Measurements from ENCODE around the gene RAPGEF4. TPM values are rescaled to one million over a fixed set of nuclear protein-coding genes. Genes with fewer than 3 reads are reported as not detected.
A peak's percentile ranks its signal among the peaks of the same experiment; 100 is the strongest.
"Not testable (repeated sequence)": the region's sequence is repeated elsewhere in the genome, so short reads cannot be mapped to it uniquely, and the experiment has no call there.

RAPGEF4 gene
- total and polyA plus RNA-seq, 11 donors: 1.3 to 21.2 (median 10.5) TPM

- Histone ChIP-seq H3K4me1 (peaks cover 0 to 8% (median 0%) of the 10 kb centered on the region in 12 donors), H3K4me3 (no peak overlapping the region), H3K9me3 (no peaks in the 10 kb centered on the region), H3K27ac (no peak overlapping the region), H3K27me3 (no peaks in the 10 kb centered on the region), H3K36me3 (no peaks in the 10 kb centered on the region)
- intact Hi-C loops (cut with DNase I): loop anchor here in 1 of 10 donors (10.0 kb wide), 1 partner anchor 422 kb away; no protein-coding TSS in a partner anchor
- ATAC-seq (no peak), DNase-seq (no peak)
- TF ChIP-seq CTCF (IDR thresholded peaks at IDR 0.05): no peak
- TF ChIP-seq POLR2A (IDR thresholded peaks at IDR 0.05): no peak
Measured at GRCh38 chr2:172792711-172793110, 57.1 kb downstream of the RAPGEF4 start.

- not testable (repeated sequence) for H3K4me3 ChIP-seq, H3K27me3 ChIP-seq, H3K36me3 ChIP-seq, H3K4me1 ChIP-seq, ATAC-seq, DNase-seq, H3K27ac ChIP-seq
- 83 to 100% (median 94%) methylated on average over 1 of the region's 1 CpG for WGBS, 4 donors
- peaks cover 0 to 12% (median 0%) of the 10 kb centered on the region in 12 donors for H3K9me3 ChIP-seq
- intact Hi-C loops (cut with DNase I): loop anchor here in 4 of 10 donors (10.0 kb wide), 3 partner anchors 211 to 411 kb away; no protein-coding TSS in a partner anchor
Measured at GRCh38 chr2:172803308-172803707, 67.7 kb downstream of the RAPGEF4 start.

- Histone ChIP-seq H3K27ac (no peak overlapping the region), H3K27me3 (no peaks in the 10 kb centered on the region), H3K4me3 (no peak overlapping the region), H3K9me3 (peaks cover 0 to 12% (median 0%) of the 10 kb centered on the region in 12 donors), H3K36me3 (no peaks in the 10 kb centered on the region), H3K4me1 (peaks cover 0 to 6% (median 0%) of the 10 kb centered on the region in 12 donors)
- no peak for TF ChIP-seq CTCF (IDR thresholded peaks at IDR 0.05)
- no peak for TF ChIP-seq POLR2A (IDR thresholded peaks at IDR 0.05)
- intact Hi-C loops (cut with DNase I): loop anchor here in 5 of 10 donors (2.0 to 10.0 kb wide), 4 partner anchors 128 to 410 kb away; no protein-coding TSS in a partner anchor
- ATAC-seq (no peak), DNase-seq (no peak)
- WGBS, 4 donors: 78 to 92% (median 87%) methylated on average over 4 of the region's 4 CpGs
Measured at GRCh38 chr2:172804423-172804822, 68.8 kb downstream of the RAPGEF4 start.

- intact Hi-C loops (cut with DNase I): loop anchor here in 9 of 10 donors (1.0 to 10.0 kb wide), 8 partner anchors 61 to 408 kb away; no protein-coding TSS in a partner anchor
- peak in 2 of 4 donors; percentile 34 to 47 for ATAC-seq
Measured at GRCh38 chr2:172806493-172806892, 70.8 kb downstream of the RAPGEF4 start.

More at GRCh38 chr2:172806493-172806892, 70.8 kb downstream of the RAPGEF4 start:
- H3K4me3 ChIP-seq: no peak overlapping the region
- no peak for DNase-seq
- no peak overlapping the region for H3K27ac ChIP-seq
- WGBS, 4 donors: 0 to 4% (median 2%) methylated on average over 2 of the region's 2 CpGs
- no peaks in the 10 kb centered on the region for H3K36me3 ChIP-seq
- H3K9me3 ChIP-seq: peaks cover 0 to 12% (median 0%) of the 10 kb centered on the region in 12 donors
- TF ChIP-seq CTCF (IDR thresholded peaks at IDR 0.05): peak; percentile 77 to 94 (median 88)
- TF ChIP-seq POLR2A (IDR thresholded peaks at IDR 0.05): no peak
- H3K27me3 ChIP-seq: no peaks in the 10 kb centered on the region
- peaks cover 0 to 6% (median 0%) of the 10 kb centered on the region in 12 donors for H3K4me1 ChIP-seq
